ENCODE measurements around the gene COP1.

The COP1 gene

GRCh38 chr1:176073524-176074157 is 133.4 kb downstream of the COP1 start:
- H3K27ac Mint-ChIP-seq: no peak overlapping the region
- H3K27me3 Mint-ChIP-seq (ENCODE audit: low read depth): no peaks in the 10 kb centered on the region
- peaks cover 6% of the 10 kb centered on the region for H3K4me1 Mint-ChIP-seq
- TF ChIP-seq CTCF (IDR thresholded peaks at IDR 0.05; ENCODE audit: unreplicated experiment in 3 of 3): peak; percentile 70 to 82 (median 71)
- no peak overlapping the region for H3K4me3 Mint-ChIP-seq
- H3K9me3 Mint-ChIP-seq: peaks cover 25% of the 10 kb centered on the region
- H3K36me3 Mint-ChIP-seq (ENCODE audit: low read depth): peaks cover 52% of the 10 kb centered on the region

GRCh38 chr1:176068901-176069300 is 138.2 kb downstream of the COP1 start:
- Mint-ChIP-seq H3K4me1 (peaks cover 15% of the 10 kb centered on the region), H3K4me3 (no peak overlapping the region), H3K27me3 (ENCODE audit: low read depth) (no peaks in the 10 kb centered on the region), H3K9me3 (no peaks in the 10 kb centered on the region), H3K36me3 (ENCODE audit: low read depth) (peaks cover 49% of the 10 kb centered on the region), H3K27ac (no peak overlapping the region)
- no peak for TF ChIP-seq CTCF (IDR thresholded peaks at IDR 0.05; ENCODE audit: unreplicated experiment in 3 of 3)

- H3K4me1 Mint-ChIP-seq: peaks cover 15% of the 10 kb centered on the region
- H3K4me3 Mint-ChIP-seq: no peak overlapping the region
- TF ChIP-seq CTCF (IDR thresholded peaks at IDR 0.05; ENCODE audit: unreplicated experiment in 3 of 3): no peak
- H3K27me3 Mint-ChIP-seq (ENCODE audit: low read depth): no peaks in the 10 kb centered on the region
- peaks cover 56% of the 10 kb centered on the region for H3K36me3 Mint-ChIP-seq (ENCODE audit: low read depth)
- H3K27ac Mint-ChIP-seq: no peak overlapping the region
- H3K9me3 Mint-ChIP-seq: no peaks in the 10 kb centered on the region
These were observed 138.8 kb downstream of the COP1 start for GRCh38 chr1:176068256-176068655.

GRCh38 chr1:176066709-176067108 is 140.4 kb downstream of the COP1 start:
- TF ChIP-seq CTCF (IDR thresholded peaks at IDR 0.05; ENCODE audit: unreplicated experiment in 3 of 3): no peak
- Mint-ChIP-seq H3K36me3 (ENCODE audit: low read depth) (peaks cover 59% of the 10 kb centered on the region), H3K4me1 (peaks cover 15% of the 10 kb centered on the region), H3K27me3 (ENCODE audit: low read depth) (no peaks in the 10 kb centered on the region), H3K27ac (no peak overlapping the region), H3K9me3 (no peaks in the 10 kb centered on the region), H3K4me3 (no peak overlapping the region)

- Mint-ChIP-seq H3K36me3 (ENCODE audit: low read depth) (peaks cover 17% of the 10 kb centered on the region), H3K4me1 (peaks cover 5% of the 10 kb centered on the region), H3K27ac (peak overlapping the region in 2 of 3 experiments; percentile 8 to 27), H3K9me3 (no peaks in the 10 kb centered on the region), H3K27me3 (ENCODE audit: low read depth) (no peaks in the 10 kb centered on the region), H3K4me3 (no peak overlapping the region)
- no peak for TF ChIP-seq CTCF (IDR thresholded peaks at IDR 0.05; ENCODE audit: unreplicated experiment in 3 of 3)
These were observed 148.4 kb downstream of the COP1 start for GRCh38 chr1:176058686-176059085.

- no peak for TF ChIP-seq CTCF (IDR thresholded peaks at IDR 0.05; ENCODE audit: unreplicated experiment in 3 of 3)
- Mint-ChIP-seq H3K9me3 (no peaks in the 10 kb centered on the region), H3K27me3 (ENCODE audit: low read depth) (no peaks in the 10 kb centered on the region), H3K36me3 (ENCODE audit: low read depth) (peaks cover 9% of the 10 kb centered on the region), H3K4me3 (no peak overlapping the region), H3K4me1 (peaks cover 5% of the 10 kb centered on the region), H3K27ac (no peak overlapping the region)
These were observed 150.8 kb downstream of the COP1 start for GRCh38 chr1:176056312-176056711.

Data from nephron (organoid).